Stomach (tissue), 9 donors: ENCODE measurements around the gene FAM237B. TPM values are rescaled to one million over a fixed set of nuclear protein-coding genes. Genes with fewer than 3 reads are reported as not detected.

Experiments used
- DNase-seq, 2 donors: peaks; one replicate each; pipeline versions ENCODE4 v3.0.0 to v3.0.0-alpha.2; 2013 to 2019
- H3K27ac ChIP-seq, 5 donors: fragments of 200-600 bp in 4 of 5; sonication (generic) in 4 of 5; one replicate each; pipeline ENCODE4 v1.5.1; 2013 to 2019; ENCODE audit warnings: mild to moderate bottlenecking in 1 of 5, moderate library complexity in 1 of 5
- H3K27me3 ChIP-seq, 3 donors: fragments of 200-600 bp; sonication (generic); one replicate each; pipeline ENCODE4 v1.5.1; 2017 to 2019; ENCODE audit warnings: mixed run types in 1 of 3
- H3K36me3 ChIP-seq, 4 donors: fragments of 200-600 bp; sonication (generic); 1 replicate in 3 of 4; 2 replicates in 1 of 4; pipeline ENCODE4 v1.5.1; 2016 to 2019
- H3K4me1 ChIP-seq, 4 donors: fragments of 200-600 bp; sonication (generic); one replicate each; pipeline ENCODE4 v1.5.1; 2016 to 2019
- H3K4me3 ChIP-seq, 4 donors: fragments of 200-600 bp; sonication (generic) in 3 of 4; one replicate each; pipeline ENCODE4 v1.5.1; 2016 to 2019; ENCODE audit warnings: mild to moderate bottlenecking in 1 of 4
- H3K9me3 ChIP-seq, 4 donors: fragments of 200-600 bp; sonication (generic); one replicate each; pipeline ENCODE4 v1.5.1; 2016 to 2019
- CTCF ChIP-seq, 7 experiments: fragments of 450-650 bp in 4 of 7; fragments of 200-600 bp in 3 of 7; sonication (generic) in 3 of 7; IDR thresholded peaks; one replicate each; pipeline ENCODE4 v1.5.1; 2016 to 2019; ENCODE audit warnings: antibody characterized with exemption in 7 of 7, control low read depth in 2 of 7, mild to moderate bottlenecking in 1 of 7
- EP300 ChIP-seq: sonication (generic); formaldehyde crosslinking; IDR thresholded peaks from one replicate; pipeline ENCODE4 v1.6.1; 2017; ENCODE audit warnings: antibody characterized with exemption
- POLR2A ChIP-seq, 4 donors: fragments of 450-650 bp; IDR thresholded peaks; one replicate each; pipeline ENCODE4 v1.6.1; 2016; ENCODE audit warnings: antibody characterized with exemption in 4 of 4, control low read depth in 2 of 4, mild to moderate bottlenecking in 1 of 4, moderate library complexity in 1 of 4
- POLR2AphosphoS5 ChIP-seq, 3 donors: sonication (generic); formaldehyde crosslinking; IDR thresholded peaks; one replicate each; pipeline ENCODE4 v1.6.1; 2016; ENCODE audit warnings: antibody characterized with exemption in 3 of 3
- WGBS, 5 donors: extraction: QIAGEN DNeasy Blood & Tissue Kit in 3 of 5; methylation state at CpG; one replicate each; pipeline versions ENCODE4 v1.1.5 to v1.1.7; 2013 to 2018; 5-methylcytosine and 5-hydroxymethylcytosine counted together
- intact Hi-C: fragments of 100-400 bp; cut with DNase I; formaldehyde crosslinking; loops from one replicate; pipeline ENCODE4 v1.15.1; 2023; ENCODE audit warnings: low total_unique reads
- polyA plus RNA-seq, 3 donors: library from polyadenylated mRNA; stranded (reverse); fragments of 200-250 nt; gene quantifications; one replicate each; pipeline ENCODE4 v1.2.3, GENCODE V29; 2013
- total RNA-seq, 5 donors: library from RNA; depleted of rRNA; stranded (reverse); fragments of >200 nt; gene quantifications; one replicate each; pipeline versions ENCODE4 v1.1.0 to v1.2.3, GENCODE V29; 2014 to 2016
- donor health status: healthy with polysubstance abuse.
- donor health status: Bipolar disorder and iron deficiency.
- donor health status: healthy.

Gene FAM237B
- total and polyA plus RNA-seq, 8 donors, result not detected

- H3K27me3 ChIP-seq, result no peaks in the 10 kb centered on the region
- intact Hi-C loops, result no loop called here
- TF ChIP-seq POLR2A (IDR thresholded peaks at IDR 0.05) (no peak), CTCF (IDR thresholded peaks at IDR 0.05) (no peak), POLR2AphosphoS5 (IDR thresholded peaks at IDR 0.05) (no peak), EP300 (no peak)
These were observed 17.9 kb downstream of the FAM237B start for GRCh38 chr7:90303241-90303640.

GRCh38 chr7:90298145-90299038 lies 22.7 kb downstream of the FAM237B start:
- 55 to 63% (median 58%) methylated on average over 5 of the region's 5 CpGs for WGBS, 5 donors
- intact Hi-C loops, result no loop called here
- TF ChIP-seq EP300 (no peak), POLR2AphosphoS5 (IDR thresholded peaks at IDR 0.05) (no peak), CTCF (IDR thresholded peaks at IDR 0.05) (peak in 1 of 7 experiments; percentile 13)
- DNase-seq, result peak in 1 of 2 donors; percentile 48
- Histone ChIP-seq H3K9me3 (no peaks in the 10 kb centered on the region), H3K27ac (no peak overlapping the region), H3K36me3 (no peaks in the 10 kb centered on the region), H3K4me1 (no peaks in the 10 kb centered on the region), H3K4me3 (no peak overlapping the region), H3K27me3 (no peaks in the 10 kb centered on the region)

More at GRCh38 chr7:90303241-90303640, 17.9 kb downstream of the FAM237B start:
- no peaks in the 10 kb centered on the region for H3K9me3 ChIP-seq
- no peak for DNase-seq
- H3K27ac ChIP-seq, result no peak overlapping the region
- H3K4me3 ChIP-seq, result no peak overlapping the region
- peaks cover 0 to 13% (median 9%) of the 10 kb centered on the region in 4 donors for H3K36me3 ChIP-seq
- H3K4me1 ChIP-seq, result no peaks in the 10 kb centered on the region
- 81 to 100% (median 93%) methylated on average over 1 of the region's 1 CpG for WGBS, 5 donors

DNA sequence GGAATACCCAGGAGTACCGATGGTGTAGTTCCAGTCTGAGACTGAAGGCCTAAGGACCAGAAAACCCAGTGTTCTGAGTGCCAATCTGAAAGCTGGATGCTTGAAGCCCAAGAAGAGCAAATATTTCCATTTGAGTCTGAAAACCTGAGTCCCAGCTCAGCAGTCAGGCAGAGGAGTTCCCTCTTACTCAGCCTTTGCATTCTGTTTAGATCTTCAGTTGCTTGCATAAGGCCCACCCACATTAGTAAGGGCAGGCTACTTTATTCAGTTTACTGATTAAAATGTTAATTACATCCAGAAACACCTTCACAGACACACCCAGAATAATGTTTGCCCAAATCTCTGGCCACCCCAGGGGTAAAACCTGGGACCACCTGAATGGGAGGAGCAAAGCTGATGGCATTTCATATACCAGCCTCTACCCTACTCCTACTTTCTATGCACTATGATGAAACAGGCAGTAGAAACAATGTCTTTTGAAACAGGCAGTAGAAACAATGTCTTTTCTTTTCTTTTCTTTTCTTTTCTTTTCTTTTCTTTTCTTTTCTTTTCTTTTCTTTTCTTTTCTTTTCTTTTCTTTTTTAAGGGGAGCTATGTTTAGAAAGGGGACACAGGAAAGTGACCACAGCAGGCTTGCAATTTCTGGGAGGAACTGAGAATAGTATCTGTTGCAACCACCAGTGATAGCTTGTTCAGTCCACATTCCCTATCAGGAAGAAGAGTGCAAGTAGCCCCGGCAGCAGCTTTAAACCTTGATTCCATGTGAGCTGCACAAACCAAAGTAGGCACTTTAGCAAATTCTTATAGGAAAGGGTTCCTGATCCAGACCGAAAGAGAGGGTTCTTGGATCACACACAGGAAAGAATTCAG lies 30.6 kb downstream of the FAM237B start:
- TF ChIP-seq EP300 (no peak), POLR2AphosphoS5 (IDR thresholded peaks at IDR 0.05) (no peak), POLR2A (IDR thresholded peaks at IDR 0.05) (no peak), CTCF (IDR thresholded peaks at IDR 0.05) (no peak)
- no peak for DNase-seq
- 90 to 99% (median 92%) methylated on average over 3 of the region's 3 CpGs for WGBS, 5 donors
- Histone ChIP-seq H3K27ac (no peak overlapping the region), H3K36me3 (peaks cover 0 to 28% (median 11%) of the 10 kb centered on the region in 4 donors), H3K4me3 (no peak overlapping the region), H3K27me3 (no peaks in the 10 kb centered on the region), H3K4me1 (no peaks in the 10 kb centered on the region), H3K9me3 (no peaks in the 10 kb centered on the region)
- intact Hi-C loops, result no loop called here

DNA sequence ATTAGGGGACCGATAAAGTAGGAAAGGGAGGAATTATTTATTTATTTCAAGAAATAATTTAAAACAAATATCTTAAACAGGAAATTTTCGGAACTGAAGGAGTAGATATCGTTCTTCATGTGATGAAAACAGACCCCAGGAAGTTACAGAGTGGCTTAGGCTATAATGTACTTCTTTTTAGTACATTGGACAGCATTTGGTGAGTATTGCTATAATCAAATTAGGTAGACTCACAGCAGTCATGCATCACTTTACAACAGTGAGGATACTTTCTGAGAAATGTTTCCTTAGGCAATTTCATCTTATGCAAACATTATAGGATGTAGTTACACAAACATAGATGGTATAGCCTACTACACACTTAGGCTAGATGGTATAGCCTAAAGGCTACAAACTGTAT lies 33.0 kb downstream of the FAM237B start:
- H3K36me3 ChIP-seq, result peaks cover 0 to 28% (median 13%) of the 10 kb centered on the region in 4 donors
- TF ChIP-seq CTCF (IDR thresholded peaks at IDR 0.05) (no peak), POLR2AphosphoS5 (IDR thresholded peaks at IDR 0.05) (no peak), EP300 (no peak), POLR2A (IDR thresholded peaks at IDR 0.05) (no peak)
- H3K4me1 ChIP-seq, result no peaks in the 10 kb centered on the region
- H3K9me3 ChIP-seq, result no peaks in the 10 kb centered on the region
- no peaks in the 10 kb centered on the region for H3K27me3 ChIP-seq
- 87 to 95% (median 92%) methylated on average over 3 of the region's 3 CpGs for WGBS, 5 donors
- H3K4me3 ChIP-seq, result no peak overlapping the region
- intact Hi-C loops, result no loop called here
- no peak overlapping the region for H3K27ac ChIP-seq
- DNase-seq, result no peak
